Liver (tissue), 9 donors: ENCODE data around the gene APOL4. TPM values are rescaled to one million over a fixed set of nuclear protein-coding genes. Genes with fewer than 3 reads are reported as not detected.

ENCODE experiments used
- DNase-seq: peaks from one replicate; pipeline ENCODE4 v3.0.0-alpha.2; 2017; ENCODE audit warnings: low spot score
- H3K27ac ChIP-seq, 2 donors: one replicate each; pipeline ENCODE4 v1.7.0; 2013; ENCODE audit warnings: inconsistent platforms in 2 of 2, low read length in 2 of 2, control low read depth in 1 of 2, low read depth in 1 of 2, mild to moderate bottlenecking in 1 of 2
- H3K27me3 ChIP-seq, 4 donors: one replicate each; pipeline versions ENCODE4 v1.6.1 to v1.7.0; 2013; ENCODE audit warnings: low read length in 3 of 4, inconsistent platforms in 1 of 4, mild to moderate bottlenecking in 1 of 4, moderate library complexity in 1 of 4; ENCODE audit not compliant: control insufficient read depth in 4 of 4, insufficient read depth in 4 of 4
- H3K36me3 ChIP-seq, 4 donors: one replicate each; pipeline versions ENCODE4 v1.6.1 to v1.7.0; 2013; ENCODE audit warnings: low read length in 3 of 4, mild to moderate bottlenecking in 3 of 4, low read depth in 1 of 4, moderate library complexity in 1 of 4; ENCODE audit not compliant: control insufficient read depth in 4 of 4, insufficient read depth in 3 of 4
- H3K4me1 ChIP-seq, 4 donors: one replicate each; pipeline versions ENCODE4 v1.6.1 to v1.7.0; 2013; ENCODE audit warnings: low read length in 3 of 4, mild to moderate bottlenecking in 3 of 4, moderate library complexity in 1 of 4; ENCODE audit not compliant: control insufficient read depth in 4 of 4, insufficient read depth in 4 of 4
- H3K4me3 ChIP-seq, 3 donors: one replicate each; pipeline versions ENCODE4 v1.6.1 to v1.7.0; 2013; ENCODE audit warnings: low read length in 3 of 3, control low read depth in 1 of 3, low read depth in 1 of 3, mild to moderate bottlenecking in 1 of 3
- H3K9ac ChIP-seq, 2 donors: one replicate each; pipeline ENCODE4 v1.7.0; 2013; ENCODE audit warnings: low read length in 2 of 2, mild to moderate bottlenecking in 2 of 2, moderate library complexity in 2 of 2, control low read depth in 1 of 2, low read depth in 1 of 2
- H3K9me3 ChIP-seq, 4 donors: one replicate each; pipeline versions ENCODE4 v1.6.1 to v1.7.0; 2013; ENCODE audit warnings: low read length in 3 of 4; ENCODE audit not compliant: control insufficient read depth in 4 of 4
- FOXA1 ChIP-seq: IDR thresholded peaks from 2 replicates; pipeline ENCODE4 v1.6.1; 2016; ENCODE audit warnings: antibody characterized with exemption
- FOXA2 ChIP-seq: IDR thresholded peaks from 2 replicates; pipeline ENCODE4 v1.6.1; 2016; ENCODE audit warnings: antibody characterized with exemption
- GABPA ChIP-seq, 2 donors: IDR thresholded peaks in 1 of 2; conservative IDR thresholded peaks in 1 of 2; 2 replicates each; pipeline ENCODE4 v1.6.1; 2016; ENCODE audit warnings: antibody characterized with exemption in 2 of 2, mild to moderate bottlenecking in 1 of 2, moderate library complexity in 1 of 2
- HNF4A ChIP-seq, 2 donors: conservative IDR thresholded peaks; 2 replicates each; pipeline ENCODE4 v1.6.1; 2016; ENCODE audit warnings: antibody characterized with exemption in 2 of 2, mild to moderate bottlenecking in 2 of 2
- RXRA ChIP-seq, 2 donors: IDR thresholded peaks; 2 replicates each; pipeline ENCODE4 v1.6.1; 2017 to 2018; ENCODE audit warnings: antibody characterized with exemption in 2 of 2, mild to moderate bottlenecking in 1 of 2
- SP1 ChIP-seq: IDR thresholded peaks from 2 replicates; pipeline ENCODE4 v1.6.1; 2018; ENCODE audit warnings: antibody characterized with exemption, mild to moderate bottlenecking
- YY1 ChIP-seq: IDR thresholded peaks from 2 replicates; pipeline ENCODE4 v1.6.1; 2016; ENCODE audit warnings: antibody characterized with exemption, mild to moderate bottlenecking
- WGBS: extraction: QIAGEN DNeasy Blood & Tissue Kit; methylation state at CpG from one replicate; pipeline ENCODE4 v1.1.7; 2013; 5-methylcytosine and 5-hydroxymethylcytosine counted together
- polyA plus RNA-seq, 2 donors: library from polyadenylated mRNA; stranded (reverse) in 1 of 2; unstranded in 1 of 2; fragments of 200-250 nt in 1 of 2; fragments of >200 nt in 1 of 2; fragmentation: Nextera tagmentation in 1 of 2; extraction: Ambion mirVana in 1 of 2; gene quantifications; one replicate each; pipeline versions ENCODE4 v1.2.1 to v1.2.3, GENCODE V29; 2013 to 2015
- total RNA-seq, 2 donors: library from RNA; depleted of rRNA; stranded (reverse); fragments of >200 nt; gene quantifications; one replicate each; pipeline ENCODE4 v1.2.3, GENCODE V29; 2014
- TF ChIP-seq, protein P1 (sequence below): IDR thresholded peaks from 2 replicates; pipeline ENCODE4 v1.6.1; 2016; ENCODE audit warnings: antibody characterized with exemption
- TF ChIP-seq, protein P2 (sequence below): IDR thresholded peaks from 2 replicates; pipeline ENCODE4 v1.6.1; 2016; ENCODE audit warnings: antibody characterized with exemption
- donor health status: healthy.
- donor health status: healthy.
- donor health status: healthy.
- donor health status: healthy.
- donor health status: healthy.

APOL4 gene
- total and polyA plus RNA-seq, 4 donors, result 0.59 to 2.3 (median 1.8) TPM

DNA sequence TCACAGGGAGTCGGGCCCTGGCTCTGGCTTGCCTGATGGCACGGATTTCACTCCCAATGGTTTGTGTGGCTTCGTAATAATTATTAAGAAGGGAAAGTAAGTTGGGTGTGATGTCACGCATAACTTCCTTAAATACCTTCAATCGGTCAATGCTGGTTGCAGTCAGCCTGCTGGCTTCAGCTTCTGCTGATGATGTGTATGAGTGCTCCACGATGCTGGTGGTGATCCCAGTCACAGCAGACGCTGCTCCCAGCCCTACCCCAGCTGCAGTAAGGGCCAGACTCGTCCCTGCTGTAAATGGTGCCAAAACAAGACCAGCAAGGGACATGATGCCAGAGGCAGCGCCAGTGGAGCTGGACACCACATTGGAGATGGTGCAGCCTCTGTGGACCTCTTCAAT is 60.1 kb downstream of the APOL4 start:
- 92% methylated on average over 9 of the region's 9 CpGs for WGBS
- H3K4me3 ChIP-seq, result no peak overlapping the region
- TF ChIP-seq FOXA1 (no peak), GABPA (IDR thresholded peaks at IDR 0.05 in 1 of 2, conservative IDR thresholded peaks at IDR 0.05 in 1 of 2) (no peak), RXRA (IDR thresholded peaks at IDR 0.05) (no peak), SP1 (no peak), YY1 (no peak), FOXA2 (no peak), HNF4A (conservative IDR thresholded peaks at IDR 0.05) (no peak)
- TF ChIP-seq, protein P1, sequence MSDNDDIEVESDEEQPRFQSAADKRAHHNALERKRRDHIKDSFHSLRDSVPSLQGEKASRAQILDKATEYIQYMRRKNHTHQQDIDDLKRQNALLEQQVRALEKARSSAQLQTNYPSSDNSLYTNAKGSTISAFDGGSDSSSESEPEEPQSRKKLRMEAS, result no peak
- TF ChIP-seq, protein P2, sequence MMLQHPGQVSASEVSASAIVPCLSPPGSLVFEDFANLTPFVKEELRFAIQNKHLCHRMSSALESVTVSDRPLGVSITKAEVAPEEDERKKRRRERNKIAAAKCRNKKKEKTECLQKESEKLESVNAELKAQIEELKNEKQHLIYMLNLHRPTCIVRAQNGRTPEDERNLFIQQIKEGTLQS, result no peak
- no peak for DNase-seq
- H3K36me3 ChIP-seq, result peaks cover 0 to 25% (median 8%) of the 10 kb centered on the region in 4 donors
- no peaks in the 10 kb centered on the region for H3K27me3 ChIP-seq
- no peaks in the 10 kb centered on the region for H3K9me3 ChIP-seq
- H3K9ac ChIP-seq, result no peak overlapping the region
- peaks cover 5 to 36% (median 30%) of the 10 kb centered on the region in 4 donors for H3K4me1 ChIP-seq
- H3K27ac ChIP-seq, result no peak overlapping the region

Other genes starting within 250 kb of the APOL4 start
- gene RBFOX2, start 173.0 kb downstream of the APOL4 start, total RNA-seq, result 10 to 100 TPM; 32.7 to 53.6 TPM
- gene RBFOX2, start 173.0 kb downstream of the APOL4 start, polyA plus RNA-seq, result 10 to 100 TPM; 14.2 to 18.5 TPM
- 10 to 100 TPM; 11.4 to 34.5 TPM for gene APOL3, start 41.1 kb downstream of the APOL4 start, total RNA-seq
- gene APOL3, start 41.1 kb downstream of the APOL4 start, polyA plus RNA-seq, result 10 to 100 TPM in 1 of 2 donors, 1 to 10 TPM in 1; 7.2 to 12.2 TPM
- gene APOL2, start 37.7 kb upstream of the APOL4 start, total RNA-seq, result 10 to 100 TPM; 14.3 to 77.2 TPM
- gene APOL2, start 37.7 kb upstream of the APOL4 start, polyA plus RNA-seq, result 10 to 100 TPM; 20.0 to 23.4 TPM
- gene APOL1, start 51.3 kb upstream of the APOL4 start, total RNA-seq, result 100 to 1,000 TPM in 1 of 2 donors, 1 to 10 TPM in 1; 7.7 to 129 TPM
- gene APOL1, start 51.3 kb upstream of the APOL4 start, polyA plus RNA-seq, result 10 to 100 TPM; 57.7 to 61.3 TPM
- 100 to 1,000 TPM; 123 to 150 TPM for gene MYH9, start 186.2 kb upstream of the APOL4 start, total RNA-seq
- 10 to 100 TPM; 32.3 to 74.1 TPM for gene MYH9, start 186.2 kb upstream of the APOL4 start, polyA plus RNA-seq